OCI-LY7 (cell line): Measurements from ENCODE around the gene RPS6KA5. TPM values are rescaled to one million over a fixed set of nuclear protein-coding genes. Genes with fewer than 3 reads are reported as not detected.
"Not testable (repeated sequence)": the region's sequence is repeated elsewhere in the genome, so short reads cannot be mapped to it uniquely, and the experiment has no call there.

Experiments
- BruUV-seq: library from RNA; stranded (reverse); fragments of 400-500 nt; replicated peaks from 2 replicates; lab custom pipeline; 2021; lab: Mats Ljungman, UMichigan
- CTCF ChIA-PET: fragments of 300-600 bp; sonication (Branson Sonifier 250); formaldehyde crosslinking; loops from one replicate; lab custom pipeline; 2022; ENCODE audit warnings: antibody characterized with exemption; ENCODE audit not compliant: unreplicated experiment; lab: Charles Lee
- POLR2A ChIA-PET: fragments of 300-600 bp; sonication (Branson Sonifier 250); formaldehyde crosslinking; loops from one replicate; lab custom pipeline; 2022; ENCODE audit warnings: antibody characterized with exemption; lab: Charles Lee
- DNase-seq: peaks from one replicate; pipeline ENCODE4 v3.0.0-alpha.2; 2015; ENCODE audit warnings: low spot score
- H2AFZ ChIP-seq: fragments of 200-600 bp; sonication (generic), shearing (Covaris generic); 2 replicates; pipeline ENCODE4 v1.6.1; 2014; ENCODE audit warnings: mild to moderate bottlenecking, antibody characterized with exemption, low read length, moderate library complexity
- H3K27ac ChIP-seq: fragments of 200-600 bp; sonication (generic); 2 replicates; pipeline ENCODE4 v1.5.1; 2014; ENCODE audit warnings: mixed run types, low read depth, mild to moderate bottlenecking, moderate library complexity, low read length, inconsistent platforms; ENCODE audit not compliant: poor library complexity, severe bottlenecking
- H3K36me3 ChIP-seq: fragments of 200-600 bp; sonication (generic); 2 replicates; pipeline ENCODE4 v1.6.1; 2014; ENCODE audit warnings: mild to moderate bottlenecking, antibody characterized with exemption, low read length, moderate library complexity, mixed read lengths; ENCODE audit not compliant: insufficient read depth
- H3K4me1 ChIP-seq: fragments of 200-600 bp; sonication (generic); 2 replicates; pipeline ENCODE4 v1.5.1; 2014; ENCODE audit warnings: mild to moderate bottlenecking, low read length; ENCODE audit not compliant: insufficient read depth, poor library complexity, severe bottlenecking
- H3K4me2 ChIP-seq: fragments of 200-600 bp; sonication (generic); 2 replicates; pipeline ENCODE4 v1.6.1; 2014; ENCODE audit warnings: mild to moderate bottlenecking, low read length
- H3K4me3 ChIP-seq: fragments of 200-600 bp; sonication (generic); 2 replicates; pipeline ENCODE4 v1.5.1; 2014; ENCODE audit warnings: mild to moderate bottlenecking, low read depth, low read length; ENCODE audit not compliant: poor library complexity, severe bottlenecking
- H3K79me2 ChIP-seq: fragments of 200-600 bp; sonication (generic); 2 replicates; pipeline ENCODE4 v1.6.1; 2016; ENCODE audit warnings: low read depth, mild to moderate bottlenecking, low read length, moderate library complexity, mixed read lengths; ENCODE audit not compliant: insufficient read depth
- H3K9me2 ChIP-seq: fragments of 200-600 bp; sonication (generic); 2 replicates; pipeline ENCODE4 v1.6.1; 2016; ENCODE audit warnings: mild to moderate bottlenecking, low read length, mixed read lengths; ENCODE audit not compliant: insufficient read depth
- H3K9me3 ChIP-seq: fragments of 200-600 bp; sonication (generic); 2 replicates; pipeline ENCODE4 v1.6.1; 2014; ENCODE audit warnings: mild to moderate bottlenecking, mixed run types, low read length, mixed read lengths
- H4K20me1 ChIP-seq: fragments of 200-600 bp; sonication (generic); 2 replicates; pipeline ENCODE4 v1.6.1; 2014; ENCODE audit warnings: mild to moderate bottlenecking, antibody characterized with exemption, low read length, moderate library complexity, mixed read lengths; ENCODE audit not compliant: insufficient read depth
- EZH2phosphoT487 ChIP-seq: fragments of 200-600 bp; sonication (generic); IDR thresholded peaks from 2 replicates; pipeline ENCODE4 v1.6.1; 2018; ENCODE audit warnings: low read depth, borderline replicate concordance, mild to moderate bottlenecking, mixed run types, antibody characterized with exemption, low read length, moderate library complexity, mixed read lengths
- intact Hi-C: fragments of 100-400 bp; cut with micrococcal nuclease; formaldehyde crosslinking; loops from one replicate; pipeline ENCODE4 v1.10.0; 2022; ENCODE audit not compliant: unreplicated experiment
- total RNA-seq, 2 experiments: library from RNA; depleted of rRNA in 1 of 2; stranded (reverse); fragments of >200 nt in 1 of 2; shearing (Covaris generic) in 1 of 2; gene quantifications; 2 replicates each; pipeline ENCODE4 v1.2.3, GENCODE V29; 2014 to 2022
- TF ChIP-seq, protein P1 (sequence below): fragments of 200-600 bp; sonication (generic); conservative IDR thresholded peaks from 2 replicates; pipeline ENCODE4 v1.5.1; 2014; ENCODE audit warnings: mild to moderate bottlenecking, antibody characterized with exemption, low read length, moderate library complexity, mixed read lengths

Gene RPS6KA5
- total RNA-seq, 2 experiments from 2014 or later: 9.6 to 12.7 TPM

DNA sequence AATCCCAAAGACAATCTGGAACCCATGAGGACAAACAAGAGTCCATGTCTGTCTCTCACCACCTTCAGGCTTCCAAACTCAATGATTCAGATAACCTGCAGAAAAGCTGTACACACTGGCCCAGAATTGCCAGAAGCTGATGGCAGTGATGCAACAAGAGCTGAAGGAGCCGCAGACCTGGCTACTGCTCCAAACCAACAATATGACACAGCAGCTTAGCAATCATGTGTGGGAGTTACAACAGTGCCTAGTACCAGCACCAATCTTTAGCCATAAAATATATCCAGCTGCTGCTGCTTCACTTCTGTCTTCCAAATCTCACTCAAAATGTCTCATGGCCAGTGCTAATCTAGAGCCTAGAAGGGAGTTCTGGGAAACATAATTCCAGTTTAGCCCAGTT is 22.0 kb downstream of the RPS6KA5 start:
- CTCF ChIA-PET: no interaction called here
- TF ChIP-seq, protein P1, sequence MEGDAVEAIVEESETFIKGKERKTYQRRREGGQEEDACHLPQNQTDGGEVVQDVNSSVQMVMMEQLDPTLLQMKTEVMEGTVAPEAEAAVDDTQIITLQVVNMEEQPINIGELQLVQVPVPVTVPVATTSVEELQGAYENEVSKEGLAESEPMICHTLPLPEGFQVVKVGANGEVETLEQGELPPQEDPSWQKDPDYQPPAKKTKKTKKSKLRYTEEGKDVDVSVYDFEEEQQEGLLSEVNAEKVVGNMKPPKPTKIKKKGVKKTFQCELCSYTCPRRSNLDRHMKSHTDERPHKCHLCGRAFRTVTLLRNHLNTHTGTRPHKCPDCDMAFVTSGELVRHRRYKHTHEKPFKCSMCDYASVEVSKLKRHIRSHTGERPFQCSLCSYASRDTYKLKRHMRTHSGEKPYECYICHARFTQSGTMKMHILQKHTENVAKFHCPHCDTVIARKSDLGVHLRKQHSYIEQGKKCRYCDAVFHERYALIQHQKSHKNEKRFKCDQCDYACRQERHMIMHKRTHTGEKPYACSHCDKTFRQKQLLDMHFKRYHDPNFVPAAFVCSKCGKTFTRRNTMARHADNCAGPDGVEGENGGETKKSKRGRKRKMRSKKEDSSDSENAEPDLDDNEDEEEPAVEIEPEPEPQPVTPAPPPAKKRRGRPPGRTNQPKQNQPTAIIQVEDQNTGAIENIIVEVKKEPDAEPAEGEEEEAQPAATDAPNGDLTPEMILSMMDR: no peak
- TF ChIP-seq EZH2phosphoT487: no peak

DNA sequence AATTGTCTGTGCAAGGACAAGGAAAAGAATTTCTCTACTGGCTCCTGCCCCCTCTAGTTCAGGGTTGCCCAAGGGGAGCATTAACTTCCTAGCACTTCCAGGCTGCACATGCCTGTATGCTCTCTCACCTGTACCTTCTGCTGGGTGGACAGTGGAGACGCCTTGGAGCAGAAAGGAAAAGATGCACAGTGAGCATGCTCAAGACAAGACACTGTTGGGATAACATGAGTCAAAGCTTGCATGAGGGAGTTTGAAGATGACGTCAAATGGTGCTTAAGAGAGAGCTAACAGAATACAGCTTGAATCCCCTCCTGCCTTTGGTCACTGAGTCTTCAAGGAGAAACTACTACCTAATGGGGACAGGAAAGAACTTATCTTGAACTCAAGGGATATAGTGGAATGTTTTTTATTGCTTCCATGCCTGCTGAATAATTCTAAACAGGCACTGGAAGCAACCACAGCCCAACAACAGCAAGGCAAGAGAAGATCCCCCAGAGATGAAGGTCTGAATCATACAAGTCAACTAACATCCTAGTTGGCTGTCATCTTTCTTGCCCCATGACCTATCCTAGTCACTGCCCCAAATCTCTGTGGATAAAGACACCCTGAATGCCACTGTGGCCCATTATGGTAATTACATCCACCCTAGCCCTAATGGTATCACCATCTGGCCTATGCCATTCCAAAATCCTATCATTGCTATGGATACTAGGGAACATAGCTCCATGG is 23.5 kb downstream of the RPS6KA5 start:
- no peak for DNase-seq
- BruUV-seq: no TSS peak
- peaks cover 12% of the 10 kb centered on the region for H3K4me1 ChIP-seq
- H3K4me2 ChIP-seq: no peak overlapping the region
- ChIA-PET POLR2A (interaction anchor here (0.7 to 1.7 kb wide), 4 partner anchors 12 to 37 kb away, joined by 3 to 6 read pairs (median 4); no protein-coding TSS in a partner anchor), CTCF (interaction anchor here (0.6 kb wide), 1 partner anchor 136 kb away, joined by 3 read pairs; no protein-coding TSS in a partner anchor)
- TF ChIP-seq, protein P1: no peak
- no peak for TF ChIP-seq EZH2phosphoT487
- no peaks in the 10 kb centered on the region for H3K36me3 ChIP-seq
- H3K27ac ChIP-seq: no peak overlapping the region
- no peaks in the 10 kb centered on the region for H3K9me3 ChIP-seq
- no peaks in the 10 kb centered on the region for H4K20me1 ChIP-seq
- H2AFZ ChIP-seq: no peak overlapping the region
- H3K9me2 ChIP-seq: no peaks in the 10 kb centered on the region
- H3K79me2 ChIP-seq: no peaks in the 10 kb centered on the region
- H3K4me3 ChIP-seq: no peak overlapping the region
- intact Hi-C loops: no loop called here

More for the DNA sequence above, 22.0 kb downstream of the RPS6KA5 start:
- Histone ChIP-seq H3K79me2 (no peaks in the 10 kb centered on the region), H3K27ac (no peak overlapping the region), H3K4me1 (peaks cover 12% of the 10 kb centered on the region), H3K4me3 (no peak overlapping the region), H3K9me3 (no peaks in the 10 kb centered on the region), H3K9me2 (no peaks in the 10 kb centered on the region), H3K4me2 (no peak overlapping the region), H4K20me1 (no peaks in the 10 kb centered on the region), H2AFZ (no peak overlapping the region), H3K36me3 (no peaks in the 10 kb centered on the region)
- POLR2A ChIA-PET: interaction anchor here (0.6 to 1.2 kb wide), 3 partner anchors 26 to 40 kb away, joined by 3 to 6 read pairs (median 5); no protein-coding TSS in a partner anchor
- intact Hi-C loops: no loop called here
- DNase-seq: no peak
- no TSS peak for BruUV-seq

DNA sequence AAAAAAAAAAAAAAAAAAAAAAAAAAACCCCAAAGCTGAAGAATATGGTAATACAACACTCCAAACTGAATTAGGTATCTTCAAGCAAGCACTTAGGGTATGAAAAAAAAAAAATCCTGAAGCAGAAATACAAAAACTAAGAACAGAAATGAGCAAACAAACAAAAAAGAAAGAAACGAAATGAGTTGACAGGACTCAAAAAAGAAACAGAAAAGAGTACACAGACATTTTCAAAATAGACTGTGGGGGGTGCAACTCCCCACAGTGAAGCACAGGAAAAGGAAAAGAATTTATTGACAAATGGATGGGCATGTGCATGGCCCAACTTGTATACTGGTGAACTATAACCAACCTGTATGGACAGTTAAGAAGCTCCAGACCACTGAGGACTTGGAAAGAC is 24.6 kb downstream of the RPS6KA5 start:
- Histone ChIP-seq H3K4me3 (no peak overlapping the region), H3K4me2 (no peak overlapping the region)

DNA sequence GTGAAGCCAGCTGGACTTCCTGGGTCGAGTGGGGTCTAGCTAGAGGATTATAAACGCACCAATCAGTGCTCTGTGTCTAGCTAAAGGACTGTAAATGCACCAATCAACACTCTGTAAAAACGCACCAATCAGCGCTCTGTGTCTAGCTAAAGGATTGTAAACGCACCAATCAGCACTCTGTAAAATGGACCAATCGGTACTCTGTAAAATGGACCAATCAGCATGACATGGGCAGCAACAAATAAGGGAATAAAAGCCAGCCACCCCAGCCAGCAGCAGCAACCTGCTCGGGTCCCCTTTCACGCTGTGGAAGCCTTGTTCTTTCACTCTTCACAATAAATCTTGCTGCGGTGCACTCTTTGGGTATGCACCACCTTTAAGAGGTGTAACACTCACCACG is 26.1 kb downstream of the RPS6KA5 start:
- H2AFZ ChIP-seq, BruUV-seq, H3K79me2 ChIP-seq, DNase-seq, H3K9me3 ChIP-seq, H4K20me1 ChIP-seq, H3K36me3 ChIP-seq, H3K9me2 ChIP-seq, H3K4me3 ChIP-seq, H3K4me2 ChIP-seq, intact Hi-C loops, H3K27ac ChIP-seq: not testable (repeated sequence)
- ChIA-PET CTCF (interaction anchor here (1.0 kb wide), 1 partner anchor 26 kb away, joined by 3 read pairs; the partner anchor contains the start of gene RPS6KA5), POLR2A (interaction anchor here (0.6 to 1.2 kb wide), 5 partner anchors 9 to 381 kb away, joined by 3 to 6 read pairs (median 5); no protein-coding TSS in a partner anchor)
- H3K4me1 ChIP-seq: peaks cover 10% of the 10 kb centered on the region

More for the DNA sequence above, 24.6 kb downstream of the RPS6KA5 start:
- no peaks in the 10 kb centered on the region for H3K79me2 ChIP-seq
- DNase-seq: no peak
- H3K9me2 ChIP-seq: no peaks in the 10 kb centered on the region
- H4K20me1 ChIP-seq: no peaks in the 10 kb centered on the region
- intact Hi-C loops: no loop called here
- H3K9me3 ChIP-seq: no peaks in the 10 kb centered on the region
- no peak overlapping the region for H3K27ac ChIP-seq
- no peak overlapping the region for H2AFZ ChIP-seq
- H3K4me1 ChIP-seq: peaks cover 4% of the 10 kb centered on the region
- no peaks in the 10 kb centered on the region for H3K36me3 ChIP-seq
- ChIA-PET POLR2A (interaction anchor here (0.7 to 1.7 kb wide), 4 partner anchors 13 to 36 kb away, joined by 3 to 6 read pairs (median 4); no protein-coding TSS in a partner anchor), CTCF (no interaction called here)
- BruUV-seq: no TSS peak
- TF ChIP-seq EZH2phosphoT487: no peak
- TF ChIP-seq, protein P1: no peak
